Measurements from ENCODE around the gene SPATA45. TPM values are rescaled to one million over a fixed set of nuclear protein-coding genes. Genes with fewer than 3 reads are reported as not detected.

The SPATA45 gene
- total and polyA plus RNA-seq, 2 of the 13 experiments (the other 11 are each of a cell fraction or from before 2014, with no cell fraction given): 0.17 to 0.64 TPM

GRCh38 chr1:212791676-212792395 is 55.6 kb downstream of the SPATA45 start, which contains the start of the genes NSL1 and TATDN3 (continued):
- TF ChIP-seq ZNF687 (CRISPR knock-in tag; IDR thresholded peaks at IDR 0.05) (peak; percentile 96), ZNF646 (CRISPR knock-in tag; IDR thresholded peaks at IDR 0.05) (peak; percentile 60; the same call in 1 of the 2 replicates), WIZ (CRISPR knock-in tag; IDR thresholded peaks at IDR 0.05) (peak; percentile 86; the same call in 1 of the 2 replicates), ZNF331 (CRISPR knock-in tag; IDR thresholded peaks at IDR 0.05) (peak; percentile 94), ZNF788 (CRISPR knock-in tag; IDR thresholded peaks at IDR 0.05; ENCODE audit: borderline replicate concordance) (peak; percentile 97; the same call in 1 of the 2 replicates), NFIB (CRISPR knock-in tag; IDR thresholded peaks at IDR 0.05; ENCODE audit: borderline replicate concordance) (no peak), MED8 (CRISPR knock-in tag; IDR thresholded peaks at IDR 0.05; ENCODE audit: insufficient replicate concordance) (peak; percentile 58), ZNF775 (CRISPR knock-in tag; IDR thresholded peaks at IDR 0.05; ENCODE audit: borderline replicate concordance) (no peak), NFRKB (IDR thresholded peaks at IDR 0.05) (0 out of 2 replicates have a peak, but pooled peaks have one; percentile 33), NRL (CRISPR knock-in tag; IDR thresholded peaks at IDR 0.05; ENCODE audit: borderline replicate concordance) (peak; percentile 96), ZNF713 (CRISPR knock-in tag; IDR thresholded peaks at IDR 0.05) (no peak), ZSCAN5A (CRISPR knock-in tag; IDR thresholded peaks at IDR 0.05; ENCODE audit: borderline replicate concordance) (peak; percentile 95), ZNF777 (CRISPR knock-in tag; IDR thresholded peaks at IDR 0.05) (peak; percentile 71), ZNF678 (CRISPR knock-in tag; IDR thresholded peaks at IDR 0.05) (peak; percentile 76; the same call in 1 of the 2 replicates), ZNF740 (CRISPR knock-in tag; IDR thresholded peaks at IDR 0.05) (no peak; the same call in 1 of the 2 replicates), SMC3 (IDR thresholded peaks at IDR 0.05; ENCODE audit: low read length) (no peak; the same call in 1 of the 2 replicates), KLF6 (CRISPR knock-in tag; IDR thresholded peaks at IDR 0.05) (peak; percentile 97)

All from HepG2 (cell line).